ENCODE data around the gene SORCS3.

SORCS3 gene

GRCh38 chr10:105207476-105207995 is 566.4 kb downstream of the SORCS3 start:
- TF ChIP-seq ZFX (IDR thresholded peaks at IDR 0.05; ENCODE audit: borderline replicate concordance) (no peak), CTCF (IDR thresholded peaks at IDR 0.05) (no peak)
- H3K27ac ChIP-seq, result no peak overlapping the region

GRCh38 chr10:105210546-105210945 is 569.5 kb downstream of the SORCS3 start:
- TF ChIP-seq CTCF (IDR thresholded peaks at IDR 0.05), result no peak
- no peak for TF ChIP-seq ZFX (IDR thresholded peaks at IDR 0.05; ENCODE audit: borderline replicate concordance)
- no peak overlapping the region for H3K27ac ChIP-seq

GRCh38 chr10:105237685-105238084 is 596.6 kb downstream of the SORCS3 start:
- TF ChIP-seq CTCF (IDR thresholded peaks at IDR 0.05), result no peak
- TF ChIP-seq ZFX (IDR thresholded peaks at IDR 0.05; ENCODE audit: borderline replicate concordance), result no peak
- no peak overlapping the region for H3K27ac ChIP-seq

- TF ChIP-seq ZFX (IDR thresholded peaks at IDR 0.05; ENCODE audit: borderline replicate concordance), result no peak
- TF ChIP-seq CTCF (IDR thresholded peaks at IDR 0.05), result no peak
Observed at GRCh38 chr10:105239311-105240219, 598.5 kb downstream of the SORCS3 start.

GRCh38 chr10:105241254-105241653 is 600.2 kb downstream of the SORCS3 start:
- TF ChIP-seq CTCF (IDR thresholded peaks at IDR 0.05), result no peak
- H3K27ac ChIP-seq, result no peak overlapping the region

More at GRCh38 chr10:105239311-105240219, 598.5 kb downstream of the SORCS3 start:
- no peak overlapping the region for H3K27ac ChIP-seq

GRCh38 chr10:105243381-105243780 is 602.3 kb downstream of the SORCS3 start:
- H3K27ac ChIP-seq, result no peak overlapping the region
- TF ChIP-seq CTCF (IDR thresholded peaks at IDR 0.05) (no peak), ZFX (IDR thresholded peaks at IDR 0.05; ENCODE audit: borderline replicate concordance) (no peak)

- H3K27ac ChIP-seq, result no peak overlapping the region
- no peak for TF ChIP-seq CTCF (IDR thresholded peaks at IDR 0.05)
- TF ChIP-seq ZFX (IDR thresholded peaks at IDR 0.05; ENCODE audit: borderline replicate concordance), result no peak
Observed at GRCh38 chr10:105243825-105244224, 602.7 kb downstream of the SORCS3 start.
